BE2C (cell line): ENCODE results near the gene CLSTN2.

ENCODE experiments used
- DNase-seq: peaks from one replicate; pipeline ENCODE4 v3.0.0-alpha.2; 2020
- H3K27me3 ChIP-seq: fragments of 250-450 bp; sonication (Bioruptor Pico); 2 replicates; pipeline ENCODE4 v1.5.1; 2020; ENCODE audit warnings: mild to moderate bottlenecking
- H3K36me3 ChIP-seq: fragments of 250-450 bp; sonication (Bioruptor Pico); 2 replicates; pipeline ENCODE4 v1.5.1; 2020; ENCODE audit warnings: mild to moderate bottlenecking
- H3K4me1 ChIP-seq: fragments of 250-450 bp; sonication (Bioruptor Pico); 2 replicates; pipeline ENCODE4 v1.5.1; 2020
- H3K4me3 ChIP-seq: 2 replicates; pipeline ENCODE4 v1.5.1; 2011; ENCODE audit warnings: low read depth, low read length
- H3K9me3 ChIP-seq: fragments of 250-450 bp; sonication (Bioruptor Pico); 2 replicates; pipeline ENCODE4 v1.5.1; 2020
- CTCF ChIP-seq: IDR thresholded peaks from 2 replicates; pipeline ENCODE4 v1.5.1; 2012; ENCODE audit warnings: mild to moderate bottlenecking, low read depth, low read length

Gene CLSTN2

GRCh38 chr3:140343211-140344081 lies 408.5 kb downstream of the CLSTN2 start:
- no peaks in the 10 kb centered on the region for H3K27me3 ChIP-seq
- no peaks in the 10 kb centered on the region for H3K4me1 ChIP-seq
- no peak for TF ChIP-seq CTCF
- no peaks in the 10 kb centered on the region for H3K36me3 ChIP-seq
- H3K4me3 ChIP-seq, result no peak overlapping the region
- DNase-seq, result no peak
- no peaks in the 10 kb centered on the region for H3K9me3 ChIP-seq

- Histone ChIP-seq H3K4me1 (no peaks in the 10 kb centered on the region), H3K4me3 (no peak overlapping the region), H3K36me3 (no peaks in the 10 kb centered on the region), H3K27me3 (no peaks in the 10 kb centered on the region), H3K9me3 (no peaks in the 10 kb centered on the region)
- DNase-seq, result no peak
- no peak for TF ChIP-seq CTCF
Observed at GRCh38 chr3:140344082-140344454, 409.1 kb downstream of the CLSTN2 start.

GRCh38 chr3:140344601-140345205 lies 409.7 kb downstream of the CLSTN2 start:
- Histone ChIP-seq H3K9me3 (no peaks in the 10 kb centered on the region), H3K4me3 (no peak overlapping the region), H3K36me3 (no peaks in the 10 kb centered on the region), H3K4me1 (no peaks in the 10 kb centered on the region), H3K27me3 (no peaks in the 10 kb centered on the region)
- DNase-seq, result no peak
- TF ChIP-seq CTCF, result no peak

- DNase-seq, result no peak
- no peak for TF ChIP-seq CTCF
- Histone ChIP-seq H3K9me3 (no peaks in the 10 kb centered on the region), H3K27me3 (no peaks in the 10 kb centered on the region), H3K36me3 (no peaks in the 10 kb centered on the region), H3K4me3 (no peak overlapping the region), H3K4me1 (no peaks in the 10 kb centered on the region)
Observed at GRCh38 chr3:140347151-140347550, 412.2 kb downstream of the CLSTN2 start.

GRCh38 chr3:140349938-140350337 lies 415.0 kb downstream of the CLSTN2 start:
- no peaks in the 10 kb centered on the region for H3K9me3 ChIP-seq
- no peaks in the 10 kb centered on the region for H3K36me3 ChIP-seq
- no peaks in the 10 kb centered on the region for H3K4me1 ChIP-seq
- TF ChIP-seq CTCF, result no peak
- no peak overlapping the region for H3K4me3 ChIP-seq
- no peaks in the 10 kb centered on the region for H3K27me3 ChIP-seq
- DNase-seq, result no peak

- no peaks in the 10 kb centered on the region for H3K27me3 ChIP-seq
- DNase-seq, result no peak
- H3K9me3 ChIP-seq, result no peaks in the 10 kb centered on the region
- no peak overlapping the region for H3K4me3 ChIP-seq
- no peak for TF ChIP-seq CTCF
- no peaks in the 10 kb centered on the region for H3K4me1 ChIP-seq
- no peaks in the 10 kb centered on the region for H3K36me3 ChIP-seq
Observed at GRCh38 chr3:140351466-140351865, 416.5 kb downstream of the CLSTN2 start.
